ENCODE measurements around the gene RPS6KA4. TPM values are rescaled to one million over a fixed set of nuclear protein-coding genes. Genes with fewer than 3 reads are reported as not detected.
A peak's percentile ranks its signal among the peaks of the same experiment; 100 is the strongest.

Gene RPS6KA4
- total RNA-seq, 1 donor from 2014 or later = 3.2 TPM

GRCh38 chr11:64348383-64349024 lies 10.5 kb upstream of the RPS6KA4 start:
- Mint-ChIP-seq H3K4me3 (ENCODE audit: unreplicated experiment) (no peak overlapping the region), H3K4me1 (ENCODE audit: low read depth, unreplicated experiment) (peaks cover 3% of the 10 kb centered on the region), H3K9me3 (ENCODE audit: unreplicated experiment) (peaks cover 9% of the 10 kb centered on the region), H3K36me3 (ENCODE audit: unreplicated experiment) (no peaks in the 10 kb centered on the region), H3K27me3 (ENCODE audit: unreplicated experiment) (peaks cover 9% of the 10 kb centered on the region), H3K27ac (ENCODE audit: unreplicated experiment) (peak overlapping the region; percentile 55)
- DNase-seq = peak; percentile 63
- no peak for TF ChIP-seq CTCF (IDR thresholded peaks at IDR 0.05; ENCODE audit: partially characterized antibody, unreplicated experiment)

- DNase-seq = no peak
- peak overlapping the region; percentile 55 for H3K27ac Mint-ChIP-seq (ENCODE audit: unreplicated experiment)
These were observed 10.0 kb upstream of the RPS6KA4 start for GRCh38 chr11:64349025-64349387.

GRCh38 chr11:64349404-64349803 lies 9.6 kb upstream of the RPS6KA4 start:
- Mint-ChIP-seq H3K27ac (ENCODE audit: unreplicated experiment) (no peak overlapping the region), H3K4me1 (ENCODE audit: low read depth, unreplicated experiment) (peaks cover 3% of the 10 kb centered on the region), H3K4me3 (ENCODE audit: unreplicated experiment) (no peak overlapping the region), H3K9me3 (ENCODE audit: unreplicated experiment) (peaks cover 9% of the 10 kb centered on the region), H3K36me3 (ENCODE audit: unreplicated experiment) (no peaks in the 10 kb centered on the region), H3K27me3 (ENCODE audit: unreplicated experiment) (peaks cover 9% of the 10 kb centered on the region)
- no peak for TF ChIP-seq CTCF (IDR thresholded peaks at IDR 0.05; ENCODE audit: partially characterized antibody, unreplicated experiment)
- no peak for DNase-seq

More at GRCh38 chr11:64349025-64349387, 10.0 kb upstream of the RPS6KA4 start:
- H3K27me3 Mint-ChIP-seq (ENCODE audit: unreplicated experiment) = peaks cover 9% of the 10 kb centered on the region
- peaks cover 9% of the 10 kb centered on the region for H3K9me3 Mint-ChIP-seq (ENCODE audit: unreplicated experiment)
- no peak overlapping the region for H3K4me3 Mint-ChIP-seq (ENCODE audit: unreplicated experiment)
- H3K4me1 Mint-ChIP-seq (ENCODE audit: low read depth, unreplicated experiment) = peaks cover 3% of the 10 kb centered on the region
- no peak for TF ChIP-seq CTCF (IDR thresholded peaks at IDR 0.05; ENCODE audit: partially characterized antibody, unreplicated experiment)
- H3K36me3 Mint-ChIP-seq (ENCODE audit: unreplicated experiment) = no peaks in the 10 kb centered on the region

- Mint-ChIP-seq H3K9me3 (ENCODE audit: unreplicated experiment) (peaks cover 5% of the 10 kb centered on the region), H3K27me3 (ENCODE audit: unreplicated experiment) (peaks cover 3% of the 10 kb centered on the region), H3K4me3 (ENCODE audit: unreplicated experiment) (no peak overlapping the region), H3K4me1 (ENCODE audit: low read depth, unreplicated experiment) (peaks cover 3% of the 10 kb centered on the region), H3K36me3 (ENCODE audit: unreplicated experiment) (no peaks in the 10 kb centered on the region), H3K27ac (ENCODE audit: unreplicated experiment) (no peak overlapping the region)
- no peak for TF ChIP-seq CTCF (IDR thresholded peaks at IDR 0.05; ENCODE audit: partially characterized antibody, unreplicated experiment)
- DNase-seq = no peak
These were observed 7.8 kb upstream of the RPS6KA4 start for GRCh38 chr11:64351136-64351631.

All from glutamatergic neuron (in vitro differentiated cells).